Right lobe of liver (tissue), 6 donors: ENCODE measurements around the gene ARHGAP42. TPM values are rescaled to one million over a fixed set of nuclear protein-coding genes. Genes with fewer than 3 reads are reported as not detected.

Experiments used
- ATAC-seq, 4 donors: fragments of 200-7000 bp; cut with Tn5 transposase; one replicate each; pipeline ENCODE4 v1.9.1; 2020; ENCODE audit warnings: mild to moderate bottlenecking in 4 of 4, moderate library complexity in 4 of 4
- DNase-seq, 3 donors: peaks; one replicate each; pipeline ENCODE4 v3.0.0-alpha.2; 2020
- H3K27ac ChIP-seq, 3 donors: fragments of 200-600 bp; one replicate each; pipeline ENCODE4 v1.8.0; 2022
- H3K27me3 ChIP-seq, 2 donors: fragments of 200-600 bp; one replicate each; pipeline ENCODE4 v1.8.0; 2022
- H3K36me3 ChIP-seq, 4 donors: fragments of 200-600 bp; sonication (generic) in 1 of 4; one replicate each; pipeline versions ENCODE4 v1.5.1 to v1.8.0; 2017 to 2022; ENCODE audit warnings: control low read depth in 1 of 4
- H3K4me1 ChIP-seq, 4 donors: fragments of 200-600 bp; sonication (generic) in 1 of 4; one replicate each; pipeline versions ENCODE4 v1.5.1 to v1.8.0; 2017 to 2022; ENCODE audit warnings: control low read depth in 1 of 4
- H3K4me3 ChIP-seq, 3 donors: fragments of 200-600 bp; one replicate each; pipeline ENCODE4 v1.8.0; 2022
- H3K9me3 ChIP-seq, 4 donors: fragments of 200-600 bp; sonication (generic) in 1 of 4; one replicate each; pipeline versions ENCODE4 v1.5.1 to v1.8.0; 2017 to 2022; ENCODE audit warnings: control low read depth in 1 of 4
- CTCF ChIP-seq, 4 donors: fragments of 200-600 bp in 3 of 4; fragments of 450-650 bp in 1 of 4; IDR thresholded peaks; one replicate each; pipeline versions ENCODE4 v1.5.1 to v1.8.0; 2016 to 2022; ENCODE audit warnings: antibody characterized with exemption in 4 of 4, mild to moderate bottlenecking in 2 of 4
- POLR2A ChIP-seq: fragments of 450-650 bp; IDR thresholded peaks from one replicate; pipeline ENCODE4 v1.6.1; 2017; ENCODE audit warnings: antibody characterized with exemption, mild to moderate bottlenecking
- WGBS: methylation state at CpG from one replicate; pipeline ENCODE4 v1.1.6; 2018; ENCODE audit warnings: low coverage, low lambda C conversion rate; ENCODE audit not compliant: insufficient coverage; ENCODE audit errors: missing lambda C conversion rate; 5-methylcytosine and 5-hydroxymethylcytosine counted together
- intact Hi-C, 2 donors: fragments of 100-400 bp; cut with DNase I; formaldehyde crosslinking; loops; one replicate each; pipeline versions ENCODE4 v1.11.2 to v1.14.1; 2022
- total RNA-seq, 6 experiments: library from RNA; depleted of rRNA in 2 of 6; stranded (reverse); fragments of >200 nt in 2 of 6; fragmentation: NEBNext Ultra II Directional in 3 of 6; extraction: Animal tissue kit (Norgen Biotek cat#: 25700) in 3 of 6; gene quantifications; one replicate each; pipeline versions ENCODE4 v1.1.0 to v1.2.4, GENCODE V29; 2016 to 2023
- donor health status: DM: no; HTN: yes; CAD: no.
- donor health status: DM: no; HTN: no; CAD: no.
- donor health status: DM: no; HTN: no; CAD: no.
- donor health status: DM: no; HTN: yes; CAD: no.
- donor health status: DM: no; HTN: yes; CAD: no.

ARHGAP42 gene
- total RNA-seq, 6 experiments from 2014 or later, result 8.7 to 15.8 (median 13.1) TPM

GRCh38 chr11:100831929-100832494 is 144.9 kb downstream of the ARHGAP42 start:
- Histone ChIP-seq H3K4me1 (peaks cover 0 to 28% (median 7%) of the 10 kb centered on the region in 4 donors), H3K27ac (peak overlapping the region in 2 of 3 donors; percentile 63 to 78), H3K4me3 (no peak overlapping the region), H3K27me3 (no peaks in the 10 kb centered on the region), H3K9me3 (no peaks in the 10 kb centered on the region), H3K36me3 (no peaks in the 10 kb centered on the region)
- intact Hi-C loops, result no loop called here
- WGBS, result 14% methylated on average over 5 of the region's 5 CpGs
- ATAC-seq (peak; percentile 85 to 98 (median 92)), DNase-seq (peak; percentile 69 to 90 (median 86))
- no peak for TF ChIP-seq POLR2A
- TF ChIP-seq CTCF (IDR thresholded peaks at IDR 0.05), result no peak

GRCh38 chr11:100832829-100833228 is 145.7 kb downstream of the ARHGAP42 start:
- H3K27ac ChIP-seq, result peak overlapping the region in 2 of 3 donors; percentile 57 to 78
- no peaks in the 10 kb centered on the region for H3K9me3 ChIP-seq
- no peak overlapping the region for H3K4me3 ChIP-seq
- intact Hi-C loops, result no loop called here
- ATAC-seq, result peak; percentile 52 to 70 (median 60)
- WGBS, result 36% methylated on average over 1 of the region's 1 CpG
- H3K4me1 ChIP-seq, result peaks cover 0 to 28% (median 7%) of the 10 kb centered on the region in 4 donors
- DNase-seq, result no peak
- no peaks in the 10 kb centered on the region for H3K27me3 ChIP-seq
- TF ChIP-seq CTCF (IDR thresholded peaks at IDR 0.05), result no peak
- TF ChIP-seq POLR2A, result no peak
- no peaks in the 10 kb centered on the region for H3K36me3 ChIP-seq

GRCh38 chr11:100833276-100833675 is 146.2 kb downstream of the ARHGAP42 start:
- ATAC-seq, result peak in 2 of 4 donors; percentile 20 to 47
- H3K27me3 ChIP-seq, result no peaks in the 10 kb centered on the region
- H3K36me3 ChIP-seq, result no peaks in the 10 kb centered on the region
- H3K27ac ChIP-seq, result peak overlapping the region in 1 of 3 donors; percentile 78
- TF ChIP-seq CTCF (IDR thresholded peaks at IDR 0.05) (no peak), POLR2A (no peak)
- no peaks in the 10 kb centered on the region for H3K9me3 ChIP-seq
- H3K4me1 ChIP-seq, result peaks cover 0 to 28% (median 7%) of the 10 kb centered on the region in 4 donors
- intact Hi-C loops, result no loop called here
- DNase-seq, result no peak
- no peak overlapping the region for H3K4me3 ChIP-seq

- H3K27me3 ChIP-seq, result no peaks in the 10 kb centered on the region
- H3K27ac ChIP-seq, result no peak overlapping the region
- 56% methylated on average over 1 of the region's 1 CpG for WGBS
- ATAC-seq (no peak), DNase-seq (no peak)
- intact Hi-C loops, result no loop called here
- TF ChIP-seq POLR2A, result no peak
- no peak for TF ChIP-seq CTCF (IDR thresholded peaks at IDR 0.05)
- H3K4me1 ChIP-seq, result peaks cover 0 to 31% (median 7%) of the 10 kb centered on the region in 4 donors
- H3K9me3 ChIP-seq, result no peaks in the 10 kb centered on the region
- H3K36me3 ChIP-seq, result no peaks in the 10 kb centered on the region
- no peak overlapping the region for H3K4me3 ChIP-seq
These were observed 148.8 kb downstream of the ARHGAP42 start for GRCh38 chr11:100835854-100836253.
